Measurements from ENCODE around the gene SYT12.

DNA sequence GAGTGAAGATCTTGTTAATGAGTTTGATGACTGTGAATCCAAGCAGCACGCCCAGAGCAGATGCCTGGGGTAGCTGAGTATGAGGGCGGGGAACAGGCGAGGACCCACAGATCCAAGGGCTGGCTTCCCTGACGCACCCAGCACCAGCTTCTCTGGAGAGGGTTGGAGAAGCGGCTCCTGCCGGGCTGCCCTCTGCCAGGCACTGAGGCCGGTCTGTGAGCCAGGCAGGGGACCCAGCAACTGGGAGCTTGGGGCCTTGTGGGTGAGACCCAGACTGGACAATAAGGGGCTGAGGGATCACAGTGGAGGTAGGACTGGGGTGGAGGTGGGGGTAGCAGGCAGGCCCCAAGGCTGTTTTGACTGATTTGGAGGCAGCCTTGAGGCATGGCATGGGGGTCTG lies 8.6 kb upstream of the SYT12 start:
- TF ChIP-seq, protein P1, sequence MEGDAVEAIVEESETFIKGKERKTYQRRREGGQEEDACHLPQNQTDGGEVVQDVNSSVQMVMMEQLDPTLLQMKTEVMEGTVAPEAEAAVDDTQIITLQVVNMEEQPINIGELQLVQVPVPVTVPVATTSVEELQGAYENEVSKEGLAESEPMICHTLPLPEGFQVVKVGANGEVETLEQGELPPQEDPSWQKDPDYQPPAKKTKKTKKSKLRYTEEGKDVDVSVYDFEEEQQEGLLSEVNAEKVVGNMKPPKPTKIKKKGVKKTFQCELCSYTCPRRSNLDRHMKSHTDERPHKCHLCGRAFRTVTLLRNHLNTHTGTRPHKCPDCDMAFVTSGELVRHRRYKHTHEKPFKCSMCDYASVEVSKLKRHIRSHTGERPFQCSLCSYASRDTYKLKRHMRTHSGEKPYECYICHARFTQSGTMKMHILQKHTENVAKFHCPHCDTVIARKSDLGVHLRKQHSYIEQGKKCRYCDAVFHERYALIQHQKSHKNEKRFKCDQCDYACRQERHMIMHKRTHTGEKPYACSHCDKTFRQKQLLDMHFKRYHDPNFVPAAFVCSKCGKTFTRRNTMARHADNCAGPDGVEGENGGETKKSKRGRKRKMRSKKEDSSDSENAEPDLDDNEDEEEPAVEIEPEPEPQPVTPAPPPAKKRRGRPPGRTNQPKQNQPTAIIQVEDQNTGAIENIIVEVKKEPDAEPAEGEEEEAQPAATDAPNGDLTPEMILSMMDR (conservative IDR thresholded peaks at IDR 0.05; ENCODE audit: low read length) = no peak
- no peak for TF ChIP-seq EZH2phosphoT487 (IDR thresholded peaks at IDR 0.05; ENCODE audit: borderline replicate concordance, low read depth, low read length)

All from OCI-LY7 (cell line).